Central memory CD8-positive, alpha-beta T cell (primary cell): ENCODE data around the gene GULP1.

ENCODE experiments used
- ATAC-seq: fragments of 150-1000 bp; cut with Tn5 transposase; replicated peaks from 2 replicates; pipeline ENCODE4 v1.10.0; 2022; ENCODE audit warnings: mild to moderate bottlenecking, moderate FRiP score, moderate number of reproducible peaks; ENCODE audit not compliant: poor library complexity, severe bottlenecking; ENCODE audit errors: extremely low read depth
- DNase-seq, 2 donors: peaks; one replicate each; pipeline ENCODE4 v3.0.0; 2021; ENCODE audit warnings: low spot score in 2 of 2
- H3K27ac Mint-ChIP-seq: one replicate; pipeline ENCODE4 v1.8.0; 2022; ENCODE audit warnings: low read depth, mild to moderate bottlenecking, moderate library complexity, mixed read lengths
- H3K27me3 Mint-ChIP-seq: one replicate; pipeline ENCODE4 v1.8.0; 2022; ENCODE audit warnings: mixed read lengths
- H3K36me3 Mint-ChIP-seq: one replicate; pipeline ENCODE4 v1.8.0; 2022; ENCODE audit warnings: mild to moderate bottlenecking, moderate library complexity, mixed read lengths; ENCODE audit not compliant: insufficient read depth
- H3K4me1 Mint-ChIP-seq: one replicate; pipeline ENCODE4 v1.8.0; 2022; ENCODE audit warnings: mixed read lengths
- H3K4me3 Mint-ChIP-seq: one replicate; pipeline ENCODE4 v1.8.0; 2022; ENCODE audit warnings: mild to moderate bottlenecking, moderate library complexity, mixed read lengths
- H3K9me3 Mint-ChIP-seq: one replicate; pipeline ENCODE4 v1.8.0; 2022; ENCODE audit warnings: mixed read lengths

The GULP1 gene

DNA sequence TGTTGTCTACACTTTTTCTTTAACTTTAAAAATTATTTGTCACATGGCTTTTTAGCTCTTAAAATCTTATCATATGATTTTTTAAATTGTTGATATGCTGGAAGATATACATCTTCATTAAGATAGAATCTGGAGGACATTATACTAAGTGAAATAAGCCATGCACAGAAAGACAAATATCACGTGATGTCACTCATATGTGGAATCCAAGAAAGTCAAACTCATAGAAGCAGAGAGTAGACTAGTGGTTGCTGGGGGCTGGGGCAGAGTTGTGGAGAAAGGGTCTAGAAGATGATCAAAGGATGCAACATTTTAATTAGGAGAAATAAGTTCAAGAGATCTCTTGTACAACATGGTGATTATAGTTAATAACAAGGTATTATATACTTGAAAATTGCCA is 280.9 kb downstream of the GULP1 start:
- H3K27me3 Mint-ChIP-seq = no peaks in the 10 kb centered on the region
- ATAC-seq (no peak), DNase-seq (no peak)
- no peak overlapping the region for H3K27ac Mint-ChIP-seq
- H3K36me3 Mint-ChIP-seq = no peaks in the 10 kb centered on the region
- H3K4me3 Mint-ChIP-seq = no peak overlapping the region
- H3K9me3 Mint-ChIP-seq = peaks cover 8% of the 10 kb centered on the region
- no peaks in the 10 kb centered on the region for H3K4me1 Mint-ChIP-seq

DNA sequence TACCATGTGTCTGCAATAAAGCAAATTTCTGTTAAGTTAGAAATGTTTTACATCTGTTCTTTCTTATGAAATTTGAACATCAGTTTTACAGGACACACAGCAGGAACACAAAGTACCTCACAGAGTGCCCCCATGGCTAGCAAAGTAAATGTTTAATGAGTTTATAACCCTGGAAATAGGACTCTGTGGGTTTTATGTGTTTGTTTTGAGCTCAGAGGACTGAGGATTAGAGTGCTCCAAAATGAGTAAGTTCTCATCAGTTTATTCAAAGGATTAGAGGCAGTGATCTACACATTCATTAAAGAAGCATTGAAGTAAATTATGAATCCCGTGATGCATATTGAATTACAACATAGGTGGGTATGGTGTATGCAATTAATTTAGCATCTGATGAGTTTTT is 281.8 kb downstream of the GULP1 start:
- Mint-ChIP-seq H3K27ac (no peak overlapping the region), H3K4me1 (no peaks in the 10 kb centered on the region), H3K27me3 (no peaks in the 10 kb centered on the region), H3K4me3 (no peak overlapping the region), H3K36me3 (no peaks in the 10 kb centered on the region), H3K9me3 (peaks cover 8% of the 10 kb centered on the region)
- no peak for ATAC-seq
- no peak for DNase-seq

DNA sequence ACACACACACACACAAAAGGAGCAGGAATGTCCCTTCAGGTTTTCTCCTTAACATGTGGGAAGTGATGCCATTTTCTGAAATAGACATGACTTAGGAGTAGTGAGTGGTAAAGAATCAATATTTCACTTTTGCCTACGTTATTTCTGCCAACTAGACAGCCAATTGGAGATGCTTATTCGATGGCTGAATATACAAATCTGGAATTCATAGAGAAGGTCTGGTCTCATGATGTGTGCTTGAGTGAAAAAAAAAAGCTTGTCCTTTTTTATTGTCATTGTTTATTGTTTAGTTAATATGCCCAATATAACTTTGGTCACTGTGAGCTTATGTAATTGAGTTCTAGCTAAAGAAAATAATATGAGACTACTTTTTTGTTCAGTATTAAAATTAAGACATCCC is 284.3 kb downstream of the GULP1 start:
- H3K36me3 Mint-ChIP-seq = no peaks in the 10 kb centered on the region
- no peaks in the 10 kb centered on the region for H3K4me1 Mint-ChIP-seq
- H3K27ac Mint-ChIP-seq = no peak overlapping the region
- H3K27me3 Mint-ChIP-seq = no peaks in the 10 kb centered on the region
- no peak overlapping the region for H3K4me3 Mint-ChIP-seq
- H3K9me3 Mint-ChIP-seq = peaks cover 8% of the 10 kb centered on the region
- ATAC-seq (no peak), DNase-seq (no peak)

DNA sequence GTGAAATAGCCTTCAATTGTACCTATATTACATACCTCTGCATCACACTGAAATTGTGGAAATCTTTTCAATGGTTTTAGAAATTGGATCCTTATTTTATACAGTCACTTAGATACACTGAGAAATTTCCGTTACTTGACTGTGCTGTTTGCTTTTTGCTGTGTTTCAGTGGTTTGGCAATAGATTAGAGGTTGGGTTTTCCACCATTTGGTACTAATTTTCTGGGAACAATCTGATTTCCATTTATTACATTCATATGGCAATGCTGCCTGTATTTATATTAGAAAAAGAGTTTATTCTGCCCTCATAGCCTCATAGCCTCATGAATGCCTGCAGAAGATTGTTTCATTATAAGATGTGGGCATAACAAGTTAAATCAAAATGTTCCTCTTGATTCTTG is 285.0 kb downstream of the GULP1 start:
- no peaks in the 10 kb centered on the region for H3K27me3 Mint-ChIP-seq
- peaks cover 8% of the 10 kb centered on the region for H3K9me3 Mint-ChIP-seq
- ATAC-seq = no peak
- H3K4me1 Mint-ChIP-seq = no peaks in the 10 kb centered on the region
- H3K27ac Mint-ChIP-seq = no peak overlapping the region
- no peak for DNase-seq
- H3K36me3 Mint-ChIP-seq = no peaks in the 10 kb centered on the region
- H3K4me3 Mint-ChIP-seq = no peak overlapping the region

DNA sequence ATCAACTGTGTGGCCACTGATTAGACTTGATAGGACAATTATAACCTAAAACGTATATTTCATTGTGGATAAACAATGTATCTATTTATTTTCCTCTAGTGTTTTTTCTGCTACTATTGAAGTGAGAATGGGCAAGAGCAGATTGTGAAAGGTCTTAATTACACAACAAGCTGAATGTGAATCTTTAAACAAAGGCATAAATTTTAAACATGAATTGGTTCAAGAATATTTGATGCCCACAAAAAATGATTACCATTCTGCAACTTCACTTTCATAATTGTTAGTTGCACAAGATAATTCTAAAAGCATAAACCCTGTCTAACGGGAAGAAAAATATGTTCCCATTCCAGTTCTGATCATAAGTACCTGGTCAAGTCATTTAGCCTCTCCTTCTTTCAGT is 285.6 kb downstream of the GULP1 start:
- Mint-ChIP-seq H3K4me3 (no peak overlapping the region), H3K4me1 (no peaks in the 10 kb centered on the region), H3K27me3 (no peaks in the 10 kb centered on the region), H3K36me3 (no peaks in the 10 kb centered on the region), H3K27ac (no peak overlapping the region), H3K9me3 (peaks cover 8% of the 10 kb centered on the region)
- ATAC-seq (no peak), DNase-seq (no peak)

DNA sequence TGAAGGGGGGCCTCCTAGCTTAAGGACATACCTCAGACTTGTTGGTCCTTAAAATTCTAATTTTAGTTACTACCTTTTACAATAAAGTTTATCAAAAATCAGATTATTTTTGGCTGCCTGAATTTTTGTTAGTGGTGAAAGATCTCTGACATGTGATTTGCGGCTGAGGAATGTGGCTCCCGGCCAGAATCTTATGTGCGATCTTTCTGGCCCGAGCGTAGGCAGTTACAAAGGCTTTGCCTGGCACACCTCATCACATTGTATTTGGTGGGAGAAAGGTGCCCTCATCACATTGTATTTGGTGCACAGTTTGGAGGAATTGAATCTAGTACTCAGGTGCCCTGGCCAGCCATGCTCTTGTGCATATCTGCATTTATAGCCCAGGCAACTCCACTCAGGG is 289.1 kb downstream of the GULP1 start:
- Mint-ChIP-seq H3K27ac (no peak overlapping the region), H3K36me3 (no peaks in the 10 kb centered on the region), H3K9me3 (no peaks in the 10 kb centered on the region), H3K27me3 (no peaks in the 10 kb centered on the region), H3K4me1 (no peaks in the 10 kb centered on the region), H3K4me3 (no peak overlapping the region)
- ATAC-seq (no peak), DNase-seq (no peak)

DNA sequence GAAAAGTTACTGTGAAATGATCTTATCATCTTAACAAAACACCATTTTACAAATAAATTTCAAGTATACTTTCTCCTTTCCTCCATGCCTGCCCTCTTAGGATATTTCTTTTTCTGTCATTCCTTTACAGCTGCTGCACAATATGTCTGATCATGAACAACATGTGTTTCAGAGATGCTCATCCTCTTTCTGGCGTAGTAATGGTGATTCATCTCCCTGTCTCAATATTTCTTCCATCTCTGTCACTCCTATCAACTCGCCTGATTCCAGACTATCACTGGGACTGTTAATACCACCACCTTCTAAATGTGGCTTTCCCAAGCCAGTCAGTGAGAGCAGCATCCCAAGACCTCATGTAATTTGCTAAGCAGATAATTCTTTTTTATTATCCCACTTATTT is 290.5 kb downstream of the GULP1 start:
- no peak overlapping the region for H3K27ac Mint-ChIP-seq
- no peak overlapping the region for H3K4me3 Mint-ChIP-seq
- no peaks in the 10 kb centered on the region for H3K9me3 Mint-ChIP-seq
- H3K27me3 Mint-ChIP-seq = no peaks in the 10 kb centered on the region
- DNase-seq (no peak), ATAC-seq (no peak)
- no peaks in the 10 kb centered on the region for H3K4me1 Mint-ChIP-seq
- no peaks in the 10 kb centered on the region for H3K36me3 Mint-ChIP-seq

DNA sequence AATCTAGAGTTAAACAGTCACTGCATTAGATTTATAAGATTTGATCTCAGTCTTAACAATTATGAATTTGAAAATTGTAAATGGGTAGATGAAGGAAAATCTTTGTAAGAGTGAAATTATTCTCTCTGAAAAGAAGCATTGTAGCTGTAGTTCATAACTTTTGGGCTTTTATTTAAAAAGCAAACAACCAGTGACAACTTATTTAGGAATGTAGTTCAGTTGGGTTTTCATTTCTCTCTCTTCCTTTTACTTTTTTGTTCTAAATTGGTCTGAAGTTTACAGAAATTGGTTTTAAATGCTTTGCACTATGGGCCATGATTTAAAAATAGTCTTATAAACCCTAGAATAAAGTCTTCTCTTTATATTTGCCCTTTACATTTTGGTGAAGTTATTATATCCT is 296.6 kb downstream of the GULP1 start:
- ATAC-seq (no peak), DNase-seq (no peak)
- Mint-ChIP-seq H3K36me3 (no peaks in the 10 kb centered on the region), H3K4me3 (no peak overlapping the region), H3K4me1 (no peaks in the 10 kb centered on the region), H3K9me3 (peaks cover 5% of the 10 kb centered on the region), H3K27ac (no peak overlapping the region), H3K27me3 (no peaks in the 10 kb centered on the region)

DNA sequence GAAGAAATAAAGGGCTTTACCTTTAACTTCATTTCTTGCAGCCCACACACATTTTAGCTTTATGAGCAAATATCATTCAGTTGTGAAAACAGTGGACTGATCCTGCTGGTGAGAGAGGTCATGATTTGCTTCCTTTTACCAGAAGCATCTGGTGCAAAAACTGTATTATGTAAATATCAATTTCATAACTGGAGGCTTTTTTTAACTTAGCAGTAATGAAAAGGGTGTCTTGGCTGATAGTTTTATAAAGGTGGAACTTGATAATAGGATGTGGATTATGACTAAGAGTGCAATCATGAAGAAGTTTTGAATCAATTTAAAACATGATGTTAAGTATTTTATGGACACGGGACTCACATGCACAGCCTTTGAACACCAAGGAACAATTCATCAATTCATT is 304.4 kb downstream of the GULP1 start:
- Mint-ChIP-seq H3K4me3 (no peak overlapping the region), H3K4me1 (no peaks in the 10 kb centered on the region), H3K27ac (no peak overlapping the region), H3K36me3 (no peaks in the 10 kb centered on the region), H3K9me3 (peaks cover 5% of the 10 kb centered on the region), H3K27me3 (no peaks in the 10 kb centered on the region)
- DNase-seq (no peak), ATAC-seq (no peak)

DNA sequence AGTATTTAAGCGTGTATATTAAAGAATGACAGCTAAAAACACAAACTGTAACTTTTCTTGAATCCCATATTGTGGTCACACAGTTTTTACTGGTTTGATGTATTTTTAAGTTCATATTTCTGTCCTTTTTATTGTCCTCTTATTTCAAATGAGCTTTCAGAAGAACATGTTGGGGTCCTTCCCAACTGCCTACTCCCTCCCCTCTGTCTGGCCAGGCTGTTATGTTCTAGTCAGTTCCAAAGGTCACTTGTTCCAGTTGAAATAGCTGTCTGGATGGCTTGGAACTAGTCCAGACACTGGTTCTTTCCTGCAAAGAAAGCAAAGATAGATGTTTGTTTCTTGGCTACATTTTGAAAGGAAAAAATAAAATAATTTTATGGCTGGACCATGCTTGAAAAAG is 306.9 kb downstream of the GULP1 start:
- no peak for DNase-seq
- ATAC-seq = no peak

DNA sequence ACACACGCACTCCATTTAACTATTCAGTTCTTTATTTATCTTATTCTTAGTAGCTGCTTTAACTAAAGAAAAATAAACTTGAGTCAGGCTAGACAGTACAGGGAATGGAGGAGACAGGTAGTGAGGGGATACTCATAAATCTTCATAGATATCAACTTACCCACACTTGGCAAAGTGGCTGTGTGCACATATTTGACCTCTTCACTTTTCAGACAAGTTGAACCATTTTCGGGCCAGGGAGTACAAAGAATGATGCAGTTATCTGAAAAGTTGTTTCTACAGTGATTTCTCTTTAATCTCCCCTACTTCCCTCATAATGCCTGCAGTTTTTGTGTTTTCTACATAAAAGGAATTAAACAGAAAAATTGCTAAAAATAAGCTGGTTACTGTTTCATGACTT is 307.5 kb downstream of the GULP1 start:
- no peak overlapping the region for H3K27ac Mint-ChIP-seq
- H3K27me3 Mint-ChIP-seq = no peaks in the 10 kb centered on the region
- H3K4me3 Mint-ChIP-seq = no peak overlapping the region
- no peaks in the 10 kb centered on the region for H3K36me3 Mint-ChIP-seq
- H3K9me3 Mint-ChIP-seq = no peaks in the 10 kb centered on the region
- DNase-seq = no peak
- H3K4me1 Mint-ChIP-seq = no peaks in the 10 kb centered on the region
- ATAC-seq = no peak

More for the DNA sequence above, 306.9 kb downstream of the GULP1 start:
- no peak overlapping the region for H3K27ac Mint-ChIP-seq
- H3K36me3 Mint-ChIP-seq = no peaks in the 10 kb centered on the region
- H3K4me1 Mint-ChIP-seq = no peaks in the 10 kb centered on the region
- H3K4me3 Mint-ChIP-seq = no peak overlapping the region
- H3K27me3 Mint-ChIP-seq = no peaks in the 10 kb centered on the region
- no peaks in the 10 kb centered on the region for H3K9me3 Mint-ChIP-seq

DNA sequence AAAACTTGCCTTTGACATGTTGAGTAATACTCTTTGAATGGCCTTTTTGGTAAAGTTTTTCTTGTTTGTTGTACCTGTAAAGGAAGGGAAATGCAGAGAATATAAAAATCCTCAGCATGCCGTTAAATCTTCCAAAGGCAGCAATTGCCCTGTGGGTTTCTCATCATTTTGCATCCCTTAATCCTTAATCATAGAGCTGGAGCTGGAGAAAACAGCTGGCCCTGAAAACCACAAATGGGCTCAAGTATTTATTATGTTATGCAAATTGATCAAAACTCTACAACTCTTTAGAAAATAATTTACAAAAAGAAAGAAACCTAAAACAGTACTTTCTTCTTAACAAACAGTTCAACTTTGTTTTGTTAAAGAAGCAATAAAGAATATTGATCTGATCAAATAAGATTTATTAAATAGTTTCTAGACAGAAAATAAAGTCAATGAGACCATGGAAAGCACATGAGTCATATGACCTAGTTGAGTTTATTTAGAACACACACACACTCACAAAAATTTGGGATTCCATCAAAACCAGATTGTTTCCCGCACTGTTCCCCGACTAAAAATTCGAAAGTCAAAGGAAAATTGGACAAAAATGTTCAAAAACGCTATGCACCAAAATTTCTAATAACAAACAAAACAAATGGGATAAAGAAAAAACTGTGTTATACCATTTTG is 309.0 kb downstream of the GULP1 start:
- Mint-ChIP-seq H3K4me1 (no peaks in the 10 kb centered on the region), H3K27me3 (no peaks in the 10 kb centered on the region), H3K4me3 (no peak overlapping the region), H3K27ac (no peak overlapping the region), H3K36me3 (no peaks in the 10 kb centered on the region), H3K9me3 (no peaks in the 10 kb centered on the region)
- DNase-seq = no peak
- ATAC-seq = no peak

DNA sequence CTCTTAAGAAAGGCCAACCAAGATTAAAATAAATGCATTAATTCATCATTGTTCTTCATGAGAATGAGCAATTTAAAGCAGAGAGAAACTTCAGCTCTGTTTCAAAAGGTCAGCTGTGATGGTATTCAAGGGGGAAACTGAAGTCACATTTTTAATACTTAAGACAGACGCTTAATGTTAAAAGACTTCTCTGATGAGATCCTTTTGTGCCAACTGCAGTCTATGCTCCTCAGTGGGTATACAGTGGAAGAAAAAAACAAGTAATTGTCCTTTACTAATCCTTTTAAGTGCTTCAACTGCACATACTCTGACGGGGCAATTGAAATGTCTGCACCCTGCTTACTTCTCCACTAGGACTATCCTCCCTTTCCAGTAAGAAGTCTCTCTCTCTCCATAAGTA is 309.7 kb downstream of the GULP1 start:
- Mint-ChIP-seq H3K36me3 (no peaks in the 10 kb centered on the region), H3K4me3 (no peak overlapping the region), H3K27me3 (no peaks in the 10 kb centered on the region), H3K27ac (no peak overlapping the region), H3K9me3 (no peaks in the 10 kb centered on the region), H3K4me1 (no peaks in the 10 kb centered on the region)
- ATAC-seq (no peak), DNase-seq (no peak)

DNA sequence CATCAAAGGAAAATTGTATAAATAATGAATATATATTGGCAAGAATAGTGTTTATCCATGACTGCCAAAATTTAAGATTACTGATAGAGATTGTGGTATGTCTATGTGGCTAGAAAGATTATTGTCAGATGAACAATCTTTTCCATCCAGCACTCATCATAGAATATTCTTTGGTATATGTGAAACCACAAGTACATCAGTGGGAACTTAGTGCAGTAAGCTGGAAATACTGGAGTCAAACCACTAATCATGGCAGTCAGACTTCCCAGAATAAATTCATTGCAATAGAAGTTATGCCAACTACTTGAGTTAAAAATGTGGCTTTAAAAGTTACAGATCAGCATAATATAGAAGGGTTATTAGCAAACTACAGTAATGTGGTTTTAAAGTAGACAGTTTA is 310.3 kb downstream of the GULP1 start:
- no peaks in the 10 kb centered on the region for H3K4me1 Mint-ChIP-seq
- H3K27ac Mint-ChIP-seq = no peak overlapping the region
- H3K4me3 Mint-ChIP-seq = no peak overlapping the region
- ATAC-seq (no peak), DNase-seq (no peak)
- H3K36me3 Mint-ChIP-seq = no peaks in the 10 kb centered on the region
- no peaks in the 10 kb centered on the region for H3K9me3 Mint-ChIP-seq
- H3K27me3 Mint-ChIP-seq = no peaks in the 10 kb centered on the region
